ENCODE data around the gene CABP5.

Gene CABP5

GRCh38 chr19:48029431-48029830, 14.4 kb downstream of the CABP5 start:
- no peak for DNase-seq

DNA sequence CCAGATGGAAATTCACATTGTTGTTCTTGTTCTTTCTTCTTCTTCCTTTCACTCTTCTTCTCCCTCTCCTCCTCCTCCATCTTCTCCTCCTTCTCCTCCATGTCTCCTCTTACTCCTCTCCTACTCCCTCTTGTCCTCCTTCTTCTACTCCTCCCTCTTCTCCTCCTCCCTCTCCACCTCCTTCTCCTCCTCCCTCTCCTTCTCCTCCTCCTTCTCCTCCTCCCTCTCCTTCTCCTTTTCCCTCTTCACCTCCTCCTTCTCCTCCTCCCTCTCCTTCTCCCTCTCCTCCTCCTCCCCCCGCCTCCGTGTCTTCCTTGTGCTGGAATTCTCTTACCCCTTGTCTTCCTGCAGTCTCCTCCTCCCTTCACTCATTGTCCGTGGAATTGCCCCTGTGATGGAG, 18.4 kb downstream of the CABP5 start:
- DNase-seq = no peak

GRCh38 chr19:48023518-48023917, 20.4 kb downstream of the CABP5 start:
- no peak for DNase-seq

DNA sequence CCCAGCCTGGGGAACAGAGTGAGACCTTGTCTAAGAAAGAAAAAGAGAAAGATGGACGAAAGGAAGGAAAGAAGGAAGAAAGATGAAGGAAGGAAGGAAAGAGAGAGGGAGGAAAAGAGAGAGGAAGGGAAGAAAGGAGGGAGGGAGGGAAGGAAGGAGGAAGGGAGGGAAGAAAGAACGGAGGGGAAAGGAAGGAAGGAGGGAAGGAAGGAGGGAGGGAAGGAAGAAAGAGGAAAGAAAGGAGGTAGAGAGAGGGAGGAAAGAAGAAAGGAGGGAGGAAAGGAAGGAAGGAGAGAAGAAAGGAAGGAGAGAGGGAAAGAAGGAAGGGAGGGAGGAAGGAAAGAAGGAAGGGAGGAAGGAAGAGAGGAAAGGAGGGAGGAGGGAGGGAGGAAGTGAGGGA, 20.9 kb downstream of the CABP5 start:
- no peak for DNase-seq

DNA sequence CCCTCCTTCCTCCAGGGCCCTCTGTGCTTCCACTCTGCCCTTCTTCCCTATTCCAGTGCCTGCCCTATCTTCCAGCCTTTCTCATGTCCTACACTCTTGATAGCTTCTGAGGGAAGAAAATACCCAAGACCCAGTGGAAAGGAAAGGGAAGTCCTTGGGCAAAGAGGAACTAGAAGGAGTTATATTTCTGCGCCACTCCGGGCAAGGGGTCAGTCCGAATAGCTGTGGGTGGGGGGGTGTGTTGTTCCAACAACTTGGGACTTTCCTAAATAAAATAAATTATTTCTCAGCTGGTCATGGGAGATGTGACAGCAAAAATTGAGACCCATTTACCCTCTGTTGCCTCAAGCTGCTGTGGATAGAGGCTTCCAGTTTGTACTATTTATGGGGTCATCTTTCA, 23.2 kb downstream of the CABP5 start:
- DNase-seq = no peak

GRCh38 chr19:48010932-48011758, 32.7 kb downstream of the CABP5 start:
- DNase-seq = no peak

- DNase-seq = no peak
These were observed 37.1 kb downstream of the CABP5 start for GRCh38 chr19:48006762-48007161.

GRCh38 chr19:48004236-48004635, 39.6 kb downstream of the CABP5 start:
- no peak for DNase-seq

DNA sequence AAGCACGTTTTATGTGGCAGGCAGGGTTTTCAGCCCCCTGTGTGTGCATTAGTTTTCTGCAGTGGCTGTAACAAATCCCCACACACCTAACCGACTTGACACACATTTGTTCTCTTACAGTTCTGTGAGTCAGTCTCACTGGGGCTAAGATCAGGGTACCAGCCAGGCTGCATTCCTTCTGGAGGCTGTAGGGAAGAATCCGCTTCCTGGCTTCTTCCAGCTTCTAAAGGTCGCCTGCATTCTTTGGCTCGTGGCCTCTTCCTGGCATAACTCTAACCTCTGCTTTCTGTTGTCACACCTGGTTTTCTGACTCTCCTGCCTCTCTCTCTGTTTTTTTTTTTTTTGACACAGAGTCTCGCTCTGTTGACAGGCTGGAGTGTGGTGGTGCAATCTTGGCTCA, 43.0 kb downstream of the CABP5 start:
- no peak for DNase-seq

DNA sequence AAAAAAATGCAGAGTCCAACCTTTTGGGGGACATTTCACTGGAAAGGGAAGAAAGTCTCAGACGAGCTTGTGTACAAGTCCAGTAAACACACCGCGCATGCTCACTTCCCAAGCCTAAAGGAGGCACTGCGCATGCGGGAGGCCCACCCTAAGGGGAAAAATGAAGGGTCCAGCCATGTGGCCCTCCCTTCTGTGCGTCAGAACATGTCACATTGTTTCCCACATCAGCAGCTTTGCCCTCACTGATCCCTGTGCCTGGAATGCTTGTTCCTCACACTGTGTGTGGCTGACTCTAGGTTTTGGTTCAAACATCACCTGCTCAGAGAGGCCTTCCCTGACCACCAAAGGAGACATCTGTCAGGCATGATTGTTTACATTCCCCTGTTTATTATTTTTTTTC, 45.1 kb downstream of the CABP5 start:
- no peak for DNase-seq

DNA sequence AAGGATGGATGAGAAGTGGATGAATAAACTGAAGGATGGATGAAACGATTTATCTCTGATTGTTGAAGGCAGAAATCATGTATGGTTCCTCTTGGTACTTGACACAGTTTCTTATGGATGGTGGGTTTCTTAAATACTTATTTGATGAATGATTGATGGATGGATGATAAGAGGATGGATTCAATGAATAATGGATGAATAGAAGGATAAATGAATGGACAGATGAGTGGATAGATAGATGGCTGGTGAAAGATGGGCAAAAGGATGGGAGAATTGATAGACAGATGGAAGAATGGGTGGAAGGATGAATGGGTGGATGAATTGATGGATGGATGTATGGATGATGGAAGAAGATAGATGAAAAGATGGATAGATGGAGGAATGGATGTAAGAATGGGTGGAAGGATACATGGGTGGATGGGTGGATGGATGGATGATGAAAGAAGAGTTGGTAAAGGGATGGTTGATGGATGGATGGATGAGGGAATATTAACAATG, 47.6 kb downstream of the CABP5 start:
- no peak for DNase-seq

DNA sequence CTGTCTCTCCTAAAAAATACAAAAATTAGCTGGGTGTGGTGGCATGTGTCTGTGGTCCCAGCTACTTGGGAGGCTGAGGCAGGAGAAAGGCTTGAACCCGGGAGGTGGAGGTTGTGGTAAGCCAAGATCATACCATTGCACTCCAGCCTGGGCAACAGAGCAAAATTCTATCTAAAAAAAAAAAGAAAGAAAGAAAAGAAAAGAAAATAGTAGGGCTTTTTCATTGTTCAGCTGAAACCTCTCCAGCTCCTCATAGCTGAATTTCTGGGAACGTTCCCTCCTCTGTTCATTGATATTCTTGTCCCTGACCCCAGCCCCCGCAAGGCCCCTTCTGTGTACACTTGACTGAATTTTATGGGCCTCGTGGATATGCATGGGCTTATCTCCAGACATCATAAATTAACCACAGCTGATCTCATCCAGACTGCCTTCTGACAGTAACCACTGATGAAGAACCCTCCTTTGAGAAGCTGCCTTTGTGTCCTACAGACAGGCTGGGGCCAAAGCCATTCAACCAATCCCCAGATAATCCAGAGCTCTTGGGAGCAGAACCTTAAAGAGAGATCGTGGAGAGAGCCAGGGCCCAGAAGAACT, 49.6 kb downstream of the CABP5 start, which contains the start of gene ELSPBP1:
Gene ELSPBP1, plus strand, starts transcription at position 424 of the 594 bp plus-strand sequence. CDS start 14,036 bp downstream, outside the sequence.
- DNase-seq = no peak

DNA sequence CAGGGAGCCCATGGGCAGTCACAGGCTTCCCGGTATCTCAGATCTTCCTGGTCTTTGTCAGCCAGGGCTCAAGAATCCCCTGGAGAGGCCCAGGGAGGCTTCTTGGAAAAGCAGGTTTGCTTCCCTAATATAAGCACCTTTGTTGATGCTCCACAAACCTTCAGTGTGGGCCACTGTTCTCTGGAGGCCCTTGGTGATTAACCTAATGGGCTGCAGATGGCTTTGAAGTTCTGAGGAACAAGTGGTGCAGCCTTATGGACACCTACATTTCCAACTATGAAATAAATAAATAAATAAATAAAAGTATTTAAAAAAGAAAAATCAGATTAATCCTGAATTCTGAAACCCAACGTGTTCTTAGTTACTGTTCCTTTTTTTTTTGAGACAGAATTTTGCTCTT, 51.8 kb downstream of the CABP5 start, which contains the start of gene BSPH1:
Gene BSPH1, minus strand, starts transcription at position 101 of the 400 bp plus-strand sequence. Its CDS starts 89 bp downstream, at position 12.
- no peak for DNase-seq

DNA sequence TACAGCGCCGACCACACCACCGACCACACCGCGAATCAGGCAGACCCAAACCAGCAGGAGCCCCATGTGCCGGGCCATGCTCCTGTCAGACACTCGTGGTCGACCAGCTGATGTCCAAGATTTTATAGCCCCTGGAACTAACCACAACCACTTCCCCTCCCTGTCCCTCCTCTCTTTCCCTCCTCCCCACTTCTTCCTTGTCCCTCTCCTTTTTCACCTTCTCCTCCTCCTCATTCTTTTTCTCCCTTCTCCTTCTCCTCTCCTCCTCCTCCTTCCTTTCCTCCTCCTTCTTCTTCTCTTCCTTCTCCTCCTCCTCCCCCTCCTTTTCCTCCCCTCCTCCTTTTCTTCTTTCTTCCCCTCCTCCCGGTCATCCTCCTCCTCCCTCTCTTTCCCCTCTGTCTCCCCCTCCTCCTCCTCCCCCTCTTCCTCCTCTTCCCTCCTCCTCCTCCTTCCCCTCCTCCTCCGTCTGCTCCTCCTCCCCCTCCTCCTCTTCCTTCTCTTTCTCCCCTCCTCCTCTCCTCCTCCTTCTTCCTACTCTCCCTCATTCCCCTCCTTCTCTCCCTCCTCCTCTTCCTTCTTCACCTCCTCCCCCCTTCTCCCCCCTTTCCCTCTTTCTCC, 52.6 kb downstream of the CABP5 start:
- no peak for DNase-seq

Data from GOT3 (cell line).